PFSK-1 (cell line): ENCODE measurements around the gene MOB1A.

ENCODE experiments used
- FOXP2 ChIP-seq: optimal IDR thresholded peaks from 2 replicates; pipeline ENCODE3; 2011; ENCODE audit warnings: borderline replicate concordance, control low read depth, inconsistent platforms; ENCODE audit not compliant: insufficient read depth; ENCODE audit errors: extremely low read length, extremely low read depth
- POLR2AphosphoS5 ChIP-seq: IDR thresholded peaks from 2 replicates; pipeline ENCODE4 v1.6.1; 2012; ENCODE audit warnings: low read depth, mild to moderate bottlenecking, control low read depth, low read length, moderate library complexity
- REST ChIP-seq, 2 experiments: IDR thresholded peaks; 2 replicates each; pipeline versions ENCODE4 v1.6.1 to v1.8.0; 2011 to 2012; ENCODE audit warnings: low read depth in 2 of 2, low read length in 2 of 2, control low read depth in 1 of 2, inconsistent platforms in 1 of 2, mild to moderate bottlenecking in 1 of 2, moderate library complexity in 1 of 2; ENCODE audit not compliant: insufficient read depth in 1 of 2
- SIN3A ChIP-seq: IDR thresholded peaks from 2 replicates; pipeline ENCODE4 v1.6.1; 2012; ENCODE audit warnings: mild to moderate bottlenecking, low read length, moderate library complexity, borderline replicate concordance; ENCODE audit not compliant: insufficient read depth
- TAF1 ChIP-seq: IDR thresholded peaks from 2 replicates; pipeline ENCODE4 v1.6.1; 2012; ENCODE audit warnings: low read length, control low read depth, borderline replicate concordance; ENCODE audit not compliant: insufficient read depth

MOB1A gene

DNA sequence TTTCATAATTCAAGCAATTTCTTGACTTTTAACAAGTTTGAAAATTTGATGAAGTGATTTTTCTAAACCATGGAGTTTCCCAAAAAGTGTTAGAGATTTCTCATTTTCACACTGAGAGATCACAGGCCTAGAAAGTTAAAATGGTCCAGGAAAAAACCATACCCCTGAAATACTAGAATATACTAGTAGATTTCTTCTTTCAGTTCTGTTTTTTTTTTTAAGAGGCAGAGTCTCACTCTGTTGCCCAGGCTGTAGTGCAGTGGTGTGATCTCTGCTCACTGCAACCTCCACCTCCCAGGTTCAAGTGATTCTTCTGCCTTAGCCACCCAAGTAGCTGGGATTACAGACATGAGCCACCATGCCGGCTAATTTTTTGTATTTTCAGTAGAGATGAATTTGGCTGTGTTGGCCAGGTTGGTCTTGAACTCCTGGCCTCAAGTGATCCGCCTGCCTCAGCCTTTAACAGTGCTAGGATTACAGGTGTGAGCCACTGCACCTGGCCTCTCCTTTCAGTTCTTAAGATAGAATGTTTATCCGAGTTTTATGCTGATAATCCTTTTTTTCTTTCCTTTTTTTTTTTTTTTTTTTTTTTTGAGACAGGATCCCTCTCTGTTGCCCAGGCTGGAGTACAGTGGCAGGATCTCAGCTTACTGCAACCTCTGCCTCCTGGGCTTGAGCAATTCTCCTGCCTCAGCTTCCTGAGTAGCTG lies 34.2 kb upstream of the MOB1A start:
- TF ChIP-seq TAF1 (no peak), POLR2AphosphoS5 (no peak), SIN3A (no peak), REST (IDR thresholded peaks at IDR 0.05; ENCODE audit: insufficient read depth in 1 of 2, low read depth in 2 of 2, low read length in 2 of 2) (no peak), FOXP2 (no peak)

DNA sequence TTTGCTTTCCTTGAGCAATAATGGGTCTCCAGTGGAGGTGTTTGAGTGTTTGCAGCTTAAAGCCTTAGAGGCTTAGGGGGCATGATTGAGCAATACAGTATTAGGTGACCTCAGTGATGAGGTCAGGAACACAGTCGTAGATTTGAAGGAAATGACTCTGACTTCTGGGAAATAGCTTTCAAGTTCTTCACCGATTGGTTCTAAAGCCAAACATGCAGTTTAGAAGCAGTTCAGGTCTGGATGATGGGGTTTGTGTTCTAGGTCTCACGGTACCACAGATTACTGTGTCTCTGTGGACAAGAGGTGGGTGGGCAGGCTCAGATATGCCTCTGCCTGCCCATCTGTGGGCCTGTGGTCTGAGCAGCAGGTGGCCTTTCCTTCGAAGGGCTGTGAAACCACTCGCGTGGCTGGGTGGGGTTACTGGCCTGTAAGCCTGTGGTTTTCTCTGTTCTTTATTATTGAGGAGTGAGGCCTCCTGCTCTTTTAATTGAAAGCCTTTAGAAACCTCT lies 27.6 kb upstream of the MOB1A start:
- no peak for TF ChIP-seq SIN3A
- no peak for TF ChIP-seq POLR2AphosphoS5
- no peak for TF ChIP-seq FOXP2
- no peak for TF ChIP-seq TAF1
- TF ChIP-seq REST (IDR thresholded peaks at IDR 0.05; ENCODE audit: insufficient read depth in 1 of 2, low read depth in 2 of 2, low read length in 2 of 2) = no peak

GRCh38 chr2:74205596-74205995 lies 26.9 kb upstream of the MOB1A start:
- TF ChIP-seq REST (IDR thresholded peaks at IDR 0.05; ENCODE audit: insufficient read depth in 1 of 2, low read depth in 2 of 2, low read length in 2 of 2) = no peak
- no peak for TF ChIP-seq SIN3A
- TF ChIP-seq TAF1 = no peak
- no peak for TF ChIP-seq FOXP2
- no peak for TF ChIP-seq POLR2AphosphoS5

- TF ChIP-seq FOXP2 (no peak), TAF1 (no peak), POLR2AphosphoS5 (no peak), REST (IDR thresholded peaks at IDR 0.05; ENCODE audit: insufficient read depth in 1 of 2, low read depth in 2 of 2, low read length in 2 of 2) (no peak), SIN3A (no peak)
Measured at GRCh38 chr2:74205113-74205512, 26.4 kb upstream of the MOB1A start.

DNA sequence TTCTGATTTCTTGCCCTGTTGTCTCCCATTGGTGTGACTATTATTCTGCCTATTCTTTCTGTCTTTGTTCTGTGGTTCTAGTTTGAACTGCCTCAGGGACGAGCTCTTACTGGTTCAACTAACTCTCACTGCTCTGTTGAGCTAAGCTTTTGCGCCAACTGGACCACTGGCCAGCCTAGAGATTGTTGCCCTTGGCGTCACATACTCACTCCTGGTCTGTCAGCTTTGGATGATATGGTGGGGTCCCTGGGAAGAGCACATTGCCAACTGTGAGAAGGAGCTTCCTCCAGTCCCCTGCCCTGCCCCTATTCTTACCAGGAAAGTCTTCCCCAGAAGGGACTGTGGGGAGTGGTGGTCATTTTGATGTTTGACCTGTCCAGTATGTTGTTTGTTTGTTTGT lies 25.8 kb upstream of the MOB1A start:
- TF ChIP-seq SIN3A (no peak), FOXP2 (no peak), TAF1 (no peak), POLR2AphosphoS5 (no peak), REST (IDR thresholded peaks at IDR 0.05; ENCODE audit: insufficient read depth in 1 of 2, low read depth in 2 of 2, low read length in 2 of 2) (no peak)
